ENCODE results near the gene GPR63.
A peak's percentile ranks its signal among the peaks of the same experiment; 100 is the strongest.

Gene GPR63, protein sequence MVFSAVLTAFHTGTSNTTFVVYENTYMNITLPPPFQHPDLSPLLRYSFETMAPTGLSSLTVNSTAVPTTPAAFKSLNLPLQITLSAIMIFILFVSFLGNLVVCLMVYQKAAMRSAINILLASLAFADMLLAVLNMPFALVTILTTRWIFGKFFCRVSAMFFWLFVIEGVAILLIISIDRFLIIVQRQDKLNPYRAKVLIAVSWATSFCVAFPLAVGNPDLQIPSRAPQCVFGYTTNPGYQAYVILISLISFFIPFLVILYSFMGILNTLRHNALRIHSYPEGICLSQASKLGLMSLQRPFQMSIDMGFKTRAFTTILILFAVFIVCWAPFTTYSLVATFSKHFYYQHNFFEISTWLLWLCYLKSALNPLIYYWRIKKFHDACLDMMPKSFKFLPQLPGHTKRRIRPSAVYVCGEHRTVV

GRCh38 chr6:96837081-96837971 lies at the start of gene GPR63:
GPR63 (minus strand) TSS chr6:96837477; CDS start chr6:96799731, 37,746 bp downstream.
- DNase-seq = peak; percentile 39 to 74

GRCh38 chr6:96886519-96886918 lies 49.2 kb upstream of the GPR63 start:
- DNase-seq = no peak

DNA sequence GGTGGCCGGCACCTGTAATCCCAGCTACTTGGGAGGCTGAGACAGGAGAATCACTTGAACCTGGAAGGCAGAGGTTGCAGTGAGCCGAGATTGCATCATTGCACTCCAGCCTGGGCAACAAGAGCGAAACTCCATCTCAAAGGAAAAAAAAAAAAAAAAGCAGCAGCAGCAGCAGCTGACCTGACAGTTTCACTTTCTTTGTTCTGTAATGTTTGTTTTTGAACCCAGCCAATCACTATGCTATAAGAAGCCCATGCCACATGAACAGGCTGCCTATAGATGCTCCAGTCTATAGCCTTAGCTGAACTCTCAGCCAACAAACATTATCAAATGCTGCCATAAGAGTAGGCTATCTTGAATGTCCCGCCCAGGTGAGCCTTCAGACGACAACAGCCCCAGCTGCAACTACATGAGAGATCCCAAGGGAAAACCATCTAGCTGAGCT lies 47.9 kb upstream of the GPR63 start:
- peak in 1 of 2 donors; percentile 44 for DNase-seq

- DNase-seq = no peak
Measured at GRCh38 chr6:96878143-96878542, 40.9 kb upstream of the GPR63 start.

DNA sequence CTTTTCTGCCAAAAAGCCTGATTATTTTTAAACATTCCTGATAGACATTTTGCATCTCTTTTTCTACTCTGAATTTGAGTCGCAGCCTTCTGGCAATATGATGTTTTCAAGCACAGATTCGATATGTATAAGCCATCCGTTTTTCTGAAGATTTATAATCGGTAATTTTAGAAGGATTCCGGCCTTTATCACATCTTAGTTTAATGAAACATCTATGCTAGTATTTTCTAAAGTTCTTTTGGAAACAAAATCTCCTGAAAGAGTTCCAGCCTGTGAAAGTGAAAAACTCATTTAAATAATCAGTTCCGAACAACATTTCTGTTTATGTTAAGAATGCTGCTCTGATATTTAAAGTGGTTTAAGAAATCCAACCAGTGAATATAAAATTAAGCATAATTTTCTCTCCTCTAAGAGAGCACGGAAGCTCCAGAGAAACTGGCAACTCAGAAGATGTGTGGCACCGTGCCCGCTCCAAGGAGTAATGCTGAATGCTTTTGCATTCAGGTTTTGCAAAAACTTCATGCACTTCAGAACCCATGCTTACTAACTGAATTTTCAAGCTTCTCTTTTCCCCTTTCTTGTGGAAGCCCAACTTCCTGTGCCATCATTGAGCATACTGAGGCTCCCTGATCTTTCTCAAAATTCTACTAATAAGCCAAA lies 39.7 kb upstream of the GPR63 start:
- no peak for DNase-seq

- DNase-seq = no peak
Measured at GRCh38 chr6:96872976-96873375, 35.7 kb upstream of the GPR63 start.

GRCh38 chr6:96865055-96865405 lies 27.8 kb upstream of the GPR63 start:
- DNase-seq = no peak

DNA sequence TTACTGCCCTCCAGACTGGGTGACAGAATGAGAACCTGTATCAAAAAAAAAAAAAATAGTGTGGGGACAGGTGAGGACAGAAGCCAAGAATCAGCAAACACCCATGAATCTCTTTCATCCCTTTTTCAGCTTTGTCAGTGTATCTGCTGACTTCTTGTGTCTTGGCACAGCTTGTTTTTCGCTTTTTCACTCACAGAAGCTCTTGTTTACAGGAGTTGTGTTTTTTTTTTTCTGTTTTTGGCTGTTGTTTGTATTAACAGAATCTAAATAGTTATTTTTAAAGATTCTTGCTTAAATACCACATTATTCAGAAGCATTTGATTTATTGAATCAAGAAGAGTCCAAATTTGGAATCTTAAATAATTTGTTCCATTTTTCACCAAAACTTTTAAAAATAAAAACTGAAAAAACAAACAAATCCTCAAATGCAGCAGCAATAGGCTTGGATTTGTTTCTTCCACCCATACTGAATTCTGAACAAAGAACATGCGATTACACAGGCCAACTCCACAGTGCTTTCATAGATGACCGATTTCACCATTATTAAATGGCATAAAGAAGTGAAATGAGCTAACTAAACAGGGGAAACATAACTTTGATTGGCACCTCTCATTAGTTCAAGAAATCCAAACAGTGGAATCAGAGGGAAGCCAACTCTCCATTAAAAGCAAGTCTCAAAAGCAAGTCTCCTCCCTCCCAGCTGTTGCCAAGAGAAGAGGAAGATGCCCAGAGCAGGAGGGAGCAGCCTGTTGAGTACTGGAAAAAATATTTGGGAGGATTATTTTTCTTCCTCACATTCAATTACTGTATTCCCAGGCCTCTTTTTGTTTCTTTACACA lies 27.2 kb upstream of the GPR63 start:
- no peak for DNase-seq

DNA sequence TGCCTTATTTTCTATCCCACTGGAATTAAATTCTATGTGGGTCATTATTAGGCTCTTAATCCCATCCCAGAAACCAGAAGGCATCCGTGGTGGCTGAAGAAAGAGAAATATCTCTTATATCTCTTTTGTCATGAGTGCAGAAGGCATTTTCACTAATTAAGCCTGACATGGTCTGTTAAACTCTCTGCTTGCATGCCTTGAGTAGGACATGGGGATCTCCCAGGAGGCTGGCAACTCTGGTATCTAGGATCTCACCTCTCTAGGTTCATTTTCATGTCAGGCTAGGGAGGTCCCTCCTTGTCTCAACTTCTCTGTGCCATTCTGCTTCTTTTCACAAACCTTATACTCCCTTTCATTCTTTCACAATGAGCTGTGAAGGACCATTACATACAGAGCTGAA lies 25.3 kb upstream of the GPR63 start:
- DNase-seq = no peak

DNA sequence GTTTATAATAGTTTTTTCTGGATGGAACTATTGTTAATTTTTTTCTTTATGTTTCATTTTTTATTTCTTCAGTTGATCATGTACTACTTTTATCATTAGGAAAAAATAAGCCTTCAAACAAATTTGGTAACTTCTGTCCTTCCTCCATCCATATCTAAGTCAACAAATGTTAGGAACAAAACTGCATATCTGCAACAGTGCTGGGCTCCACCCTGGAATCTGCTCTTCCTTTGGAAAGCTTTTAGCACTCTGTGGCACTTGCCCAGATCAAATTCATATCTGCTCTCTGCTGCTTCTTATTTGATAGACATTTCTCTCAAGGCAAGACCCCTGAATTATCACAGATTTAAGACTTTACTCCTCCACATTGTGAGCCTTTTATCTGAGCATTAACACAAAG lies 24.3 kb upstream of the GPR63 start:
- no peak for DNase-seq

DNA sequence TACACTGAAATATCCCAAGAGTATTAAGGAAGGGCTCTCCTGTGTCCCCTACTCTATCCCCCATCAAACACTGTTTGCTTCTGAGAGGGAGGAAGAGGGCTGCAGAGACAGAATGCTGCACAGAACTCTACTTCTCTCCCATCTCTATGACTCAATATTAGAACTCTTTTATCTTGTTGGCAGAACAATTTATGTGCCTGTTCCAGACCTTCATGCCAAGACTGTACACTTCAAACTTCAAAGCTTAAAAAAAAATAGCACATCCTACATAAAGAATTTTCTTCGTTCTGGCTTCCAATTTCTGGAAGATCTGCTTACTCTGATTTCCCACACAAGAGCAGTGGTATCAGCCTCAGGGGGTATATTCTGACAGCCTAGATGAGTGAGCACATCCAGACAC lies 19.6 kb upstream of the GPR63 start:
- DNase-seq = no peak

DNA sequence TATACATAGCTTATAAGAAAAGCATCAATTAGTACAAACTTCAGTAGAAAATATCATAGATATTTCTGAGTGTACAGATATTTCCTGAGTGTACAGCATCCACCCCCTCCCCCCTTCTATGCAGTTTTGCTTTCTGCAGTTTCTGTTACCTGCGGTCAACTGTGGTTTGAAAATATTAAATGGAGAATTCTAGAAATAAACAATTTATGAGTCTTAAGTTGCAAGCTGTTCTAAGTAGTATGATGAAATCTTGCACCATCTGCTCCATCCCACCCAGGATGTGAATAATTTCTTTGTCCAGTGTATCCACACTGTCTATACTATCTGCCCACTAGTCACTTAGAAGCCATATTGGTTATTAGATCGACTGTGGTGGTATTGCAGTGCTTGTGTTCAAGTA lies 15.8 kb upstream of the GPR63 start:
- DNase-seq = no peak

GRCh38 chr6:96852605-96853004 lies 15.3 kb upstream of the GPR63 start:
- no peak for DNase-seq

DNA sequence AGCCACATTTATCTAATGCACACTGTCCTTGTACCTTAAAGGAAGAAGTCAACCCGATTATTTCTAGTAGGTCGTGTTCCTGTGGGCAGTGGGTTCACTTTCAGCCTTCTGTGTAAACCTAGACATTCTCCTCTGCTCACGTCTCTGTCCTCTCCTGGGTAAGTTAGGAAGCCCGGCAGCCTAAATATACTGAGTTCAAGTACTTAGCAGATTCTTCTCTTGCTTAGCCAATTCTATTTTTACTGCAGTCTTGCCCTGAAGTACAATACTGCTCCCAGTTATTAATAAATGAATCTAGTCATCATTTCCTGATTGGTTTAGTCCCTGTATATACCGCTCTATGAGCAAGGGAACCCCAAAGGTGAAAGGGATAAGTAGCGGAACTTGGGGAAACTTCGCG lies 14.6 kb upstream of the GPR63 start:
- no peak for DNase-seq

DNA sequence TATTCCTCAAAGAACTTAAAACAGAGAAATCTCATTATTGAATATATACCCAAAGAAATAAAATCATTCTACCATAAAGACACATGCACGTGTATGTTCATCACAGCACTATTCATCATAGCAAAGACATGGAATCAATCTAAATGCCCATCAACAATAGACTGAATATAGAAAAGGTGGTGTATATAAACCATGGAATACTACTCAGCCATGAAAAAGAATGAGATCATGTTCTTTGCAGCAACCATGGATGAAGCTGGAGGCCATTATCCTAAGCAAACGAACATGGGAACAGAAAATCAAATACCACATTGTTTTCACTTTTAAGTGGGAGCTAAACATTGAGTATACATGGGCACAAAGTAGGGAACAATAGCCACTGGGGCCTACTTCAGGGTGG lies 12.3 kb upstream of the GPR63 start:
- DNase-seq = no peak

- no peak for DNase-seq
Measured at GRCh38 chr6:96844530-96844929, 7.3 kb upstream of the GPR63 start.

DNA sequence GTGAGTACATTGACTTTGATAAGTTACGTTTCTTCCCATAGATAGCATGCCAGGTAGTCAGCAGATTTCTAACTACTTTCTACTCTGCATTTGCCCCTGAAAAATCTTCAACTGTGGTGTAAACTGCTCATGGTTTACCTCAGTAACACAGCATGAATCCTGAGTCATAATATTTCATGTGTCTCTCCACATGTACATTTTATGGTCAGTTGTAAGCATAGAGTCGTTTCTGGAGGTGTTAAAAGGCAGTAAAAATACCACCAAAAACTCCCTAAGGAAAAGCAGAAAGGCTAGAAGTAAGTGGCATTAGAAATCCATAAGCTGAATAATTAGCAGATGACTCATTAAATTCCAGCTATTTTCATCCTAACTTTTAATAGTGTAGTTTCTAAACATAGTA lies 4.1 kb upstream of the GPR63 start:
- no peak for DNase-seq

GRCh38 chr6:96836631-96837080 lies 621 bp downstream of the GPR63 start:
- DNase-seq = no peak

GRCh38 chr6:96834070-96834469 lies 3.2 kb downstream of the GPR63 start:
- DNase-seq = no peak

- DNase-seq = no peak
Measured at GRCh38 chr6:96832780-96833179, 4.5 kb downstream of the GPR63 start.

- DNase-seq = no peak
Measured at GRCh38 chr6:96826865-96827264, 10.4 kb downstream of the GPR63 start.

- DNase-seq = no peak
Measured at GRCh38 chr6:96823743-96824142, 13.5 kb downstream of the GPR63 start.
